ENCODE results near the gene CCDC146.
"Not testable (repeated sequence)": the region's sequence is repeated elsewhere in the genome, so short reads cannot be mapped to it uniquely, and the experiment has no call there.

The CCDC146 gene

DNA sequence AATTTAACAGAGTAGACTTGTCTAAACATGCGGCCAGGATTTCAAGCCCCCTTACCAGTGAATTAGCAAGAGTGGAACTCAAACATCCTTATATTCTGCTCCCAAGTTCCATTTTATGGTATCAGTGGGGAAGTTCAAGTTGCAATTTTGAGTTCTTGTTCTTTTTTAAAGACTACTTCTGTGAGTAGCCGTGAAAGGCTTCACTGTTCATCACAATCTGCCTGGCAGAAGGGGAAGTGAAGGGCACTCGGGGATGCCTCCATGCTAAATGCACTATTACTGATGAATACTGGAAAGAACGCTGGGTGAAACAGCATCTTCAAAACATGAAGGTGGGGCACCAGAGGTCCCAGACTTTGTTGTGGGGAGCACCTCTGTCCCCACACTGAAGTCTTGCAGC is 99.7 kb downstream of the CCDC146 start:
- H3K9me3 ChIP-seq (ENCODE audit: control insufficient read depth in 1 of 2, low read length in 2 of 2) = peaks cover 2 to 5% of the 10 kb centered on the region in 2 donors
- no peaks in the 10 kb centered on the region for H3K27me3 ChIP-seq (ENCODE audit: control insufficient read depth in 1 of 2, insufficient read depth in 2 of 2, low read length in 2 of 2)
- peaks cover 0 to 23% of the 10 kb centered on the region in 2 donors for H3K4me1 ChIP-seq (ENCODE audit: control insufficient read depth in 1 of 2, insufficient read depth in 2 of 2, low read length in 2 of 2)
- H3K9ac ChIP-seq (ENCODE audit: low read depth in 1 of 2, low read length in 2 of 2) = no peak overlapping the region
- H3K4me3 ChIP-seq (ENCODE audit: low read depth in 1 of 2, low read length in 2 of 2) = no peak overlapping the region
- no peak overlapping the region for H3K27ac ChIP-seq (ENCODE audit: low read depth, low read length)
- no peaks in the 10 kb centered on the region for H3K36me3 ChIP-seq (ENCODE audit: control insufficient read depth in 1 of 2, insufficient read depth in 2 of 2, low read length in 2 of 2)

DNA sequence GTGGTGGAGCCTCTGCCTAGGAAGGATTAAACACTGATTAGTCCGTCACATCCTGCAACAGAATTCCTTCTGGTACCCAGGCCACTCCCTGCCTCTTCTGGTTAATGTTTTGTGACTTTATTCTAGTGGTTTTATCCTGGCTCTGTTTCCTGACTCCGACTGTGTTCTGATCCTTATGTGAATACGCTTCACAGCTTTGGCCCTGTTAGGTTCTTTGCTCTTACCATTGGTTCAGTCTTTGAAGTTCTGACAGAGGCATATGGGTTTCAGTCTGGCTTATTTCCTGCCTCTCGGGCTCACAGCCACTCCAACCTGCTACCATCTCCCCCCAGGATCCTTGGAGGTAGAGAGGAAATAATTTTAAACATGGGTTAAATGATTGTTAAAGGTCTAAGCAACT is 100.4 kb downstream of the CCDC146 start:
- no peaks in the 10 kb centered on the region for H3K36me3 ChIP-seq (ENCODE audit: control insufficient read depth in 1 of 2, insufficient read depth in 2 of 2, low read length in 2 of 2)
- H3K27me3 ChIP-seq (ENCODE audit: control insufficient read depth in 1 of 2, insufficient read depth in 2 of 2, low read length in 2 of 2) = no peaks in the 10 kb centered on the region
- H3K4me3 ChIP-seq (ENCODE audit: low read depth in 1 of 2, low read length in 2 of 2) = no peak overlapping the region
- peaks cover 2 to 5% of the 10 kb centered on the region in 2 donors for H3K9me3 ChIP-seq (ENCODE audit: control insufficient read depth in 1 of 2, low read length in 2 of 2)
- no peak overlapping the region for H3K27ac ChIP-seq (ENCODE audit: low read depth, low read length)
- no peak overlapping the region for H3K9ac ChIP-seq (ENCODE audit: low read depth in 1 of 2, low read length in 2 of 2)
- H3K4me1 ChIP-seq (ENCODE audit: control insufficient read depth in 1 of 2, insufficient read depth in 2 of 2, low read length in 2 of 2) = peaks cover 0 to 25% of the 10 kb centered on the region in 2 donors

- H3K9me3 ChIP-seq (ENCODE audit: control insufficient read depth in 1 of 2, low read length in 2 of 2) = peaks cover 2 to 5% of the 10 kb centered on the region in 2 donors
- no peak overlapping the region for H3K27ac ChIP-seq (ENCODE audit: low read depth, low read length)
- H3K4me1 ChIP-seq (ENCODE audit: control insufficient read depth in 1 of 2, insufficient read depth in 2 of 2, low read length in 2 of 2) = peaks cover 0 to 25% of the 10 kb centered on the region in 2 donors
- H3K36me3 ChIP-seq (ENCODE audit: control insufficient read depth in 1 of 2, insufficient read depth in 2 of 2, low read length in 2 of 2) = no peaks in the 10 kb centered on the region
- no peak overlapping the region for H3K9ac ChIP-seq (ENCODE audit: low read depth in 1 of 2, low read length in 2 of 2)
- no peak overlapping the region for H3K4me3 ChIP-seq (ENCODE audit: low read depth in 1 of 2, low read length in 2 of 2)
- no peaks in the 10 kb centered on the region for H3K27me3 ChIP-seq (ENCODE audit: control insufficient read depth in 1 of 2, insufficient read depth in 2 of 2, low read length in 2 of 2)
Measured at GRCh38 chr7:77223261-77223660, 100.8 kb downstream of the CCDC146 start.

- Histone ChIP-seq H3K36me3 (ENCODE audit: control insufficient read depth in 1 of 2, insufficient read depth in 2 of 2, low read length in 2 of 2) (no peaks in the 10 kb centered on the region), H3K9ac (ENCODE audit: low read depth in 1 of 2, low read length in 2 of 2) (no peak overlapping the region), H3K4me3 (ENCODE audit: low read depth in 1 of 2, low read length in 2 of 2) (no peak overlapping the region), H3K4me1 (ENCODE audit: control insufficient read depth in 1 of 2, insufficient read depth in 2 of 2, low read length in 2 of 2) (peaks cover 0 to 25% of the 10 kb centered on the region in 2 donors), H3K27ac (ENCODE audit: low read depth, low read length) (no peak overlapping the region), H3K27me3 (ENCODE audit: control insufficient read depth in 1 of 2, insufficient read depth in 2 of 2, low read length in 2 of 2) (no peaks in the 10 kb centered on the region), H3K9me3 (ENCODE audit: control insufficient read depth in 1 of 2, low read length in 2 of 2) (peaks cover 0 to 14% of the 10 kb centered on the region in 2 donors)
Measured at GRCh38 chr7:77226357-77226839, 104.0 kb downstream of the CCDC146 start.

DNA sequence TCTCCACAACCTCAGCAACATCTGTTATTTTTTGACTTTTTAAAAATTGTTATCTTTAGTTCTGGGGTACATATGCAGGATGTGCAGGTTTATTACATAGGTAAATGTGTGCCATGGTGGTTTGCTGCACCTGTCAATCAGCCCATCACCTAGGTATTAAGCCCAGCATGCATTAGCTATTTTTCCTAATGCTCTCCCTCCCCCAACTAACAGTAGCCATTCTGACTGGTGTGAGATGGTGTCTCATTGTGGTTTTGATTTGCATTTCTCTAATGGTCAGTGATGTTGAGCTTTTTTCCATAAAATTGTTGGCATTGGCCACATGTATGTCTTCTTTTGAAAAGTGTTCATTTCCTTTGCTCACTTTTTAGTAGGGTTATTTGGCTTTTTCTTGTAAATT is 106.4 kb downstream of the CCDC146 start:
- not testable (repeated sequence) for H3K4me3 ChIP-seq (ENCODE audit: low read depth in 1 of 2, low read length in 2 of 2); H3K36me3 ChIP-seq (ENCODE audit: control insufficient read depth in 1 of 2, insufficient read depth in 2 of 2, low read length in 2 of 2); H3K27ac ChIP-seq (ENCODE audit: low read depth, low read length); H3K27me3 ChIP-seq (ENCODE audit: control insufficient read depth in 1 of 2, insufficient read depth in 2 of 2, low read length in 2 of 2); H3K9ac ChIP-seq (ENCODE audit: low read depth in 1 of 2, low read length in 2 of 2)
- H3K4me1 ChIP-seq (ENCODE audit: control insufficient read depth in 1 of 2, insufficient read depth in 2 of 2, low read length in 2 of 2) = peaks cover 0 to 14% of the 10 kb centered on the region in 2 donors
- peaks cover 0 to 14% of the 10 kb centered on the region in 2 donors for H3K9me3 ChIP-seq (ENCODE audit: control insufficient read depth in 1 of 2, low read length in 2 of 2)

DNA sequence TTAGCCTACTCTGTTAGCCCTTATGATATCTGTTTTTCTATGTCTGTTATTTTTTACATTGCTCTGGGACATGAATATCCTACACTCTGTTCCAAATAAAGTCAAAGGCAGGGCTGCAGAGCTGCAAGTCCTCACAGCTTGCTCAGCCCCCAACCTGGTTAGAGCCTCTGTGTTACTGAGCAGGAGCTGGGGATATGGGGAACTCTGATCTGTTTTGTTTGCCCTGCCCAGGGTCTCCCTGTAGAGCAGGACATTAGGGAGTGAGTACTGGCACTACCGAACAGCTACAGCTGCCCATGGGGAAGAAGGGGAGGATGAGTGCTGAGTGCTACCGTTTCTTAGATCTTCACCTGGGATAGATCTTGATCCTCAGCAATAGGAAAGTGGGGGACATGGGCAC is 110.1 kb downstream of the CCDC146 start:
- no peaks in the 10 kb centered on the region for H3K27me3 ChIP-seq (ENCODE audit: control insufficient read depth in 1 of 2, insufficient read depth in 2 of 2, low read length in 2 of 2)
- peaks cover 0 to 14% of the 10 kb centered on the region in 2 donors for H3K9me3 ChIP-seq (ENCODE audit: control insufficient read depth in 1 of 2, low read length in 2 of 2)
- no peak overlapping the region for H3K4me3 ChIP-seq (ENCODE audit: low read depth in 1 of 2, low read length in 2 of 2)
- H3K27ac ChIP-seq (ENCODE audit: low read depth, low read length) = no peak overlapping the region
- no peaks in the 10 kb centered on the region for H3K4me1 ChIP-seq (ENCODE audit: control insufficient read depth in 1 of 2, insufficient read depth in 2 of 2, low read length in 2 of 2)
- no peak overlapping the region for H3K9ac ChIP-seq (ENCODE audit: low read depth in 1 of 2, low read length in 2 of 2)
- peaks cover 0 to 5% of the 10 kb centered on the region in 2 donors for H3K36me3 ChIP-seq (ENCODE audit: control insufficient read depth in 1 of 2, insufficient read depth in 2 of 2, low read length in 2 of 2)

DNA sequence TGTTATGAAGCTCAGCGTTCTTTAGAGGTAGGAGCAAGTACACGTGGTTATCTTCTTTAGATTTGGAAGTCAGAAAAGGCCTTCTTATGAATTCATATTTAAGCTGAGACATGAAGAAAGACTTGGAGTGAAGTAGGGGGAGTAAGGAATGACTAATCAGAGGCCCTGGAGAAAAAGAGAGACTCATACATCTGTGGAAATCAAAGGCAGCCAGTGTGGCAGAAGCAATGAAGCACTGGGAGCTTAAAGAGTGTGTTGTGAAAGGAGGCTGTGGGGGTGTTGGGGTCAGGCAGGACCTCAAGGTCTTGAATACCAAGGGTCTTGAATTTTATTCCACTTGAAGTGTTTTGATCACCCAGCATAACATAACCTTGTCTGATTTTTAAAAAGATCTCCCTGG is 112.9 kb downstream of the CCDC146 start:
- peaks cover 0 to 5% of the 10 kb centered on the region in 2 donors for H3K36me3 ChIP-seq (ENCODE audit: control insufficient read depth in 1 of 2, insufficient read depth in 2 of 2, low read length in 2 of 2)
- H3K27me3 ChIP-seq (ENCODE audit: control insufficient read depth in 1 of 2, insufficient read depth in 2 of 2, low read length in 2 of 2) = no peaks in the 10 kb centered on the region
- no peak overlapping the region for H3K4me3 ChIP-seq (ENCODE audit: low read depth in 1 of 2, low read length in 2 of 2)

GRCh38 chr7:77238703-77239136 is 116.3 kb downstream of the CCDC146 start:
- no peaks in the 10 kb centered on the region for H3K9me3 ChIP-seq (ENCODE audit: control insufficient read depth in 1 of 2, low read length in 2 of 2)
- H3K27ac ChIP-seq (ENCODE audit: low read depth, low read length) = no peak overlapping the region
- H3K4me3 ChIP-seq (ENCODE audit: low read depth in 1 of 2, low read length in 2 of 2) = no peak overlapping the region
- H3K4me1 ChIP-seq (ENCODE audit: control insufficient read depth in 1 of 2, insufficient read depth in 2 of 2, low read length in 2 of 2) = peaks cover 0 to 13% of the 10 kb centered on the region in 2 donors
- H3K27me3 ChIP-seq (ENCODE audit: control insufficient read depth in 1 of 2, insufficient read depth in 2 of 2, low read length in 2 of 2) = no peaks in the 10 kb centered on the region
- no peak overlapping the region for H3K9ac ChIP-seq (ENCODE audit: low read depth in 1 of 2, low read length in 2 of 2)
- H3K36me3 ChIP-seq (ENCODE audit: control insufficient read depth in 1 of 2, insufficient read depth in 2 of 2, low read length in 2 of 2) = peaks cover 0 to 5% of the 10 kb centered on the region in 2 donors

More for the DNA sequence above, 112.9 kb downstream of the CCDC146 start:
- H3K27ac ChIP-seq (ENCODE audit: low read depth, low read length) = no peak overlapping the region
- H3K4me1 ChIP-seq (ENCODE audit: control insufficient read depth in 1 of 2, insufficient read depth in 2 of 2, low read length in 2 of 2) = peaks cover 0 to 7% of the 10 kb centered on the region in 2 donors
- H3K9me3 ChIP-seq (ENCODE audit: control insufficient read depth in 1 of 2, low read length in 2 of 2) = peaks cover 0 to 6% of the 10 kb centered on the region in 2 donors
- no peak overlapping the region for H3K9ac ChIP-seq (ENCODE audit: low read depth in 1 of 2, low read length in 2 of 2)

GRCh38 chr7:77239471-77239870 is 117.1 kb downstream of the CCDC146 start:
- Histone ChIP-seq H3K36me3 (ENCODE audit: control insufficient read depth in 1 of 2, insufficient read depth in 2 of 2, low read length in 2 of 2) (peaks cover 0 to 5% of the 10 kb centered on the region in 2 donors), H3K27ac (ENCODE audit: low read depth, low read length) (no peak overlapping the region), H3K9me3 (ENCODE audit: control insufficient read depth in 1 of 2, low read length in 2 of 2) (no peaks in the 10 kb centered on the region), H3K4me1 (ENCODE audit: control insufficient read depth in 1 of 2, insufficient read depth in 2 of 2, low read length in 2 of 2) (peaks cover 3 to 16% of the 10 kb centered on the region in 2 donors), H3K4me3 (ENCODE audit: low read depth in 1 of 2, low read length in 2 of 2) (no peak overlapping the region), H3K27me3 (ENCODE audit: control insufficient read depth in 1 of 2, insufficient read depth in 2 of 2, low read length in 2 of 2) (no peaks in the 10 kb centered on the region), H3K9ac (ENCODE audit: low read depth in 1 of 2, low read length in 2 of 2) (no peak overlapping the region)

- Histone ChIP-seq H3K9ac (ENCODE audit: low read depth in 1 of 2, low read length in 2 of 2) (no peak overlapping the region), H3K4me3 (ENCODE audit: low read depth in 1 of 2, low read length in 2 of 2) (no peak overlapping the region), H3K27me3 (ENCODE audit: control insufficient read depth in 1 of 2, insufficient read depth in 2 of 2, low read length in 2 of 2) (no peaks in the 10 kb centered on the region), H3K36me3 (ENCODE audit: control insufficient read depth in 1 of 2, insufficient read depth in 2 of 2, low read length in 2 of 2) (peaks cover 0 to 1% of the 10 kb centered on the region in 2 donors), H3K4me1 (ENCODE audit: control insufficient read depth in 1 of 2, insufficient read depth in 2 of 2, low read length in 2 of 2) (peaks cover 18 to 32% of the 10 kb centered on the region in 2 donors), H3K27ac (ENCODE audit: low read depth, low read length) (peak overlapping the region; percentile 32), H3K9me3 (ENCODE audit: control insufficient read depth in 1 of 2, low read length in 2 of 2) (no peaks in the 10 kb centered on the region)
Measured at GRCh38 chr7:77242068-77242467, 119.7 kb downstream of the CCDC146 start.

Measured in duodenal mucosa (tissue), 2 donors.